Measurements from ENCODE around the gene AIPL1. TPM values are rescaled to one million over a fixed set of nuclear protein-coding genes. Genes with fewer than 3 reads are reported as not detected.
A peak's percentile ranks its signal among the peaks of the same experiment; 100 is the strongest.

Gene AIPL1
- total and polyA plus RNA-seq, 8 donors = 0.04 TPM; not detected in 7

DNA sequence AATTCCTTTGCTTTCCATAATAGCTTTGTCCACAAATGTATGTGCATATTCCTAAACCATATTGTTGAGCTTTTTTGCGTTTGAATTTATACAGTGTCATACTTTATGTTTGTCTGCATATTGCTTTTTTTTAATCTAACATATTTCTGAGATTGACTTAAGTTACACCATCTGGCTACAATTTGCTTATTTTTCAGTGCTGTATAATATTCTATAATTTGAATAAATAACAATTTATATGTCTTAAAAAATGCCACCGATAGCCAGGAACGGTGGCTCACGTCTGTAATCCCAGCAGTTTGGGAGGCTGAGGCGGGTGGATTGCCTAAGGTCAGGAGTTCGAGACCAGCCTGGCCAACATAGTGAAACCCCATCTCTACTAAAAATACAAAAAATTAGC lies 7.9 kb upstream of the AIPL1 start:
- 56 to 57% methylated on average over 6 of the region's 6 CpGs for WGBS, 2 donors
- FAIRE-seq = no peak
- intact Hi-C loops (cut with DNase I) = no loop called here

DNA sequence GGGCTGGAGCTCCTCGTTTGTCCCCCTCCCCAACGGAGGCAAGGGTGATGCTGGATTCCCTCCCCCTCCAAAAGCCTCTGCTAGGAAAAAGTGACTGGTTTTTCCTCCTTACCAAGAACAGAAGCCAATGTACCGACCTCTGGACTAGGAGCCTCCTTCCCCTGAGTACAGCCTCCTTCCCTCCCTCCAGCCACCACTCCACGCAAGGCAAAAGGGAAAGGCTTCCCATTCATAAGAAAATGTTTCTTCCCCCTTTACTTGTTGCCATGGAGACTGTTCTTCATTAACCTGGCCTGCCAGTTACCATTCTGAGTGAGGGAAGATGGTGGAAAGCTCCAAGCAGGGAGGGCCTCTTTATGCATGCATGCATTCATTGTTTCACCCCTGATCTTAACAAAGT lies 5.0 kb upstream of the AIPL1 start:
- H3K4me3 ChIP-seq = no peak overlapping the region
- ATAC-seq (no peak), FAIRE-seq (no peak), DNase-seq (no peak)
- H3K9me3 ChIP-seq = no peaks in the 10 kb centered on the region
- 46 to 50% methylated on average over 4 of the region's 4 CpGs for WGBS, 2 donors
- H3K27me3 ChIP-seq = peaks cover 0 to 4% (median 0%) of the 10 kb centered on the region in 4 donors
- H3K4me1 ChIP-seq = no peaks in the 10 kb centered on the region
- no peak overlapping the region for H3K27ac ChIP-seq
- TF ChIP-seq, protein P1, sequence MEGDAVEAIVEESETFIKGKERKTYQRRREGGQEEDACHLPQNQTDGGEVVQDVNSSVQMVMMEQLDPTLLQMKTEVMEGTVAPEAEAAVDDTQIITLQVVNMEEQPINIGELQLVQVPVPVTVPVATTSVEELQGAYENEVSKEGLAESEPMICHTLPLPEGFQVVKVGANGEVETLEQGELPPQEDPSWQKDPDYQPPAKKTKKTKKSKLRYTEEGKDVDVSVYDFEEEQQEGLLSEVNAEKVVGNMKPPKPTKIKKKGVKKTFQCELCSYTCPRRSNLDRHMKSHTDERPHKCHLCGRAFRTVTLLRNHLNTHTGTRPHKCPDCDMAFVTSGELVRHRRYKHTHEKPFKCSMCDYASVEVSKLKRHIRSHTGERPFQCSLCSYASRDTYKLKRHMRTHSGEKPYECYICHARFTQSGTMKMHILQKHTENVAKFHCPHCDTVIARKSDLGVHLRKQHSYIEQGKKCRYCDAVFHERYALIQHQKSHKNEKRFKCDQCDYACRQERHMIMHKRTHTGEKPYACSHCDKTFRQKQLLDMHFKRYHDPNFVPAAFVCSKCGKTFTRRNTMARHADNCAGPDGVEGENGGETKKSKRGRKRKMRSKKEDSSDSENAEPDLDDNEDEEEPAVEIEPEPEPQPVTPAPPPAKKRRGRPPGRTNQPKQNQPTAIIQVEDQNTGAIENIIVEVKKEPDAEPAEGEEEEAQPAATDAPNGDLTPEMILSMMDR (IDR thresholded peaks at IDR 0.05) = no peak
- no peaks in the 10 kb centered on the region for H3K36me3 ChIP-seq
- intact Hi-C loops (cut with DNase I) = no loop called here

More for the DNA sequence above, 7.9 kb upstream of the AIPL1 start:
- no peak overlapping the region for H3K4me3 ChIP-seq
- H3K36me3 ChIP-seq = no peaks in the 10 kb centered on the region
- ATAC-seq (no peak), DNase-seq (no peak)
- H3K27ac ChIP-seq = no peak overlapping the region
- H3K4me1 ChIP-seq = no peaks in the 10 kb centered on the region
- H3K27me3 ChIP-seq = no peaks in the 10 kb centered on the region
- TF ChIP-seq, protein P1 (IDR thresholded peaks at IDR 0.05) = no peak
- H3K9me3 ChIP-seq = no peaks in the 10 kb centered on the region

DNA sequence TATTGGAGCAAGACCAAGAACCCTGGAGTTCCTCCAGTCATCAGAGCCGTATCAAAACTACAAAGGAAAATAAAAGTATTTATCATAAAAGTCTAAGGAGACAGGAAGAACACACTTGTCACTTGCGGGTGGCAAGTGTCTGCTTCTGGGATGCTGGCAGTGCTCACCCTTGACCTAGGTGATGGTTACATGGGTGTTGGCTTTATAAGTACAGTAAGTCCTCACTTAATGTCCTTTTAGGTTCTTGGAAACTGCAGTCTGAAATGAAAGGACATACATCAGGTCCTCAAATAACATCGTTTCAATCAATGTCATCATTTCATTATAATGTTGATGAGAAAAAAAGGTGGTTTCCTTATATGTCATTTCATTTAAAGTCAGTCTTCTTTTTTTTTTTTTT lies 3.0 kb upstream of the AIPL1 start:
- Histone ChIP-seq H3K36me3 (no peaks in the 10 kb centered on the region), H3K9me3 (no peaks in the 10 kb centered on the region), H3K27ac (no peak overlapping the region), H3K4me3 (no peak overlapping the region), H3K4me1 (no peaks in the 10 kb centered on the region), H3K27me3 (peaks cover 0 to 4% (median 0%) of the 10 kb centered on the region in 4 donors)
- TF ChIP-seq, protein P1 (IDR thresholded peaks at IDR 0.05) = no peak
- intact Hi-C loops (cut with DNase I) = no loop called here
- FAIRE-seq (no peak), DNase-seq (no peak), ATAC-seq (no peak)
- 38 to 58% methylated on average over 3 of the region's 3 CpGs for WGBS, 2 donors

DNA sequence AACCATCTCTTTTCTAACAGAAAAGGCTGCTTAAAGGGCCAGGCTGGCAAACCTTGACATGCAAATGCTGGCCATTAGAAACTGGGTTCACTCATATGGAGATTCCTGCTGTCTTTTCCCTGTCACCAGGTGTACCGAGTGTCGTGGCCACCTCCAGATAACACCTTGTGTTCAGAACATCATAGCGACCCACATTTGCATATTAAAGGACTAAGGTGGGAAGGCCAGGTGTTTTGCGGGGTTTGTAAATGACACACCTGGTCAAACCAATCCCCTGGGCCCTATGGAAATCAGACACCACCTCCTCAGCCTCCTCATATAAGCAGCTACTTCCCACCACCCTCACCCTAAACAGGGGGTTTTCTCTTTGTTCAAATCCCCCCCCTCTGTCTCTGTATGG lies 2.5 kb upstream of the AIPL1 start:
- no peak for ATAC-seq
- no peak overlapping the region for H3K4me3 ChIP-seq
- H3K9me3 ChIP-seq = no peaks in the 10 kb centered on the region
- WGBS, 2 donors = 27% methylated on average over 4 of the region's 4 CpGs
- H3K27ac ChIP-seq = no peak overlapping the region
- DNase-seq = no peak
- TF ChIP-seq, protein P1 (IDR thresholded peaks at IDR 0.05) = no peak
- intact Hi-C loops (cut with DNase I) = no loop called here
- no peak for FAIRE-seq
- peaks cover 0 to 4% (median 0%) of the 10 kb centered on the region in 4 donors for H3K27me3 ChIP-seq
- H3K36me3 ChIP-seq = no peaks in the 10 kb centered on the region
- H3K4me1 ChIP-seq = no peaks in the 10 kb centered on the region

DNA sequence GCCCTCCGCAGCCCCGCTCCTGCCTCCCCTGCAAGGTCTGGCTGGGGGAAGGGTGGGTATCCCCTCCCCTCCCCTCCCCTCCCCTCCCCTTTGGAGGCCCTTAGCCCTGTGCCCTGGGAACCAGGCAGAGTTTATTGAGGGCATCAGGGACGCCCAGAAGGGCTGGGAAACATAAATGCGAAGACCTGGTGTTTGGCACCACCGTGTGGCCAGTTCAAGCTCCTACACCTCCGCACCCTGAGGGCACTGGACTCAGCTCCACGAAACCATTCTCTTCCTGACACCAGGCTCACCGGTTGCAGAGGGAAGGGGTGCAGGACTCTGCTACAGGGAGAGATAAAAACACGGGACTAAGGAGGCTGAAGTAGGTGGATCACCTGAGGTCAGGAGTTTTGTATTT lies 1.0 kb upstream of the AIPL1 start:
- no peaks in the 10 kb centered on the region for H3K9me3 ChIP-seq
- H3K4me1 ChIP-seq = no peaks in the 10 kb centered on the region
- H3K27ac ChIP-seq = no peak overlapping the region
- DNase-seq (peak in 3 of 6 donors; percentile 23 to 75 (median 60)), FAIRE-seq (no peak), ATAC-seq (peak; percentile 80 to 99 (median 95))
- no peak overlapping the region for H3K4me3 ChIP-seq
- H3K36me3 ChIP-seq = no peaks in the 10 kb centered on the region
- H3K27me3 ChIP-seq = peaks cover 0 to 4% (median 0%) of the 10 kb centered on the region in 4 donors
- 15 to 16% methylated on average over 9 of the region's 9 CpGs for WGBS, 2 donors
- intact Hi-C loops (cut with DNase I) = no loop called here
- TF ChIP-seq, protein P1 (IDR thresholded peaks at IDR 0.05) = peak; percentile 75 to 88 (median 80)

All from pancreas (tissue), 10 donors.